ENCODE data around the gene TCEA3.

The TCEA3 gene

DNA sequence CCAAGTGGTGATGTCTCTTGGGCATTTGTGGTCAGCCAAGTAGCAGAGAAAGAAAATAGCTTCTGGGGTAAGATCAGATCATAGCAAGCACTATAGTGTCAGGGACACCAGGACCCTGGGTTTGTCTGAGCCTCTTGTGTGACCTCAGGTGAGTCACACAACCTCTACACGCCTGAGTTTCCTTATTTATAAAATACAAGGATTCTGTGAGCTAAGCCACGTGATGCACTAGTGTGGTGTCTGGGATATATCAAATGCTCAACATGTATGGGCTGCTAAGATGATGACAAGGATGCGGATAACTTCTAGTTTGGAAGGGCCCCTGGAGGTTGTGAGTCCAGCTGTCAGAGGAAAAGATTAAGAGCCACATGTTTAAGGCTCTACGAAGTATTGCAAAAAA lies 30.4 kb downstream of the TCEA3 start:
- Histone ChIP-seq H4K20me1 (ENCODE audit: insufficient read depth, low read length) (no peaks in the 10 kb centered on the region), H3K9ac (ENCODE audit: low read length) (no peak overlapping the region), H3K27me3 (replicated peaks; ENCODE audit: insufficient read depth, low read length) (no peaks in the 10 kb centered on the region), H3K4me2 (ENCODE audit: low read depth, low read length) (no peak overlapping the region), H3K9me3 (replicated peaks; ENCODE audit: insufficient read depth, low read length) (no peaks in the 10 kb centered on the region), H3K4me1 (ENCODE audit: low read length) (peaks cover 4% of the 10 kb centered on the region; the same call in 1 of the 2 replicates), H3K79me2 (ENCODE audit: low read length) (no peaks in the 10 kb centered on the region), H3K4me3 (ENCODE audit: low read length) (no peak overlapping the region), H2AFZ (ENCODE audit: low read length) (no peak overlapping the region), H3K27ac (ENCODE audit: low read length) (no peak overlapping the region), H3K36me3 (replicated peaks; ENCODE audit: insufficient read depth, low read length) (no peaks in the 10 kb centered on the region), H3F3A (ENCODE audit: insufficient read depth, low read length) (no peaks in the 10 kb centered on the region), H3K9me2 (replicated peaks; ENCODE audit: insufficient read depth, low read length) (no peaks in the 10 kb centered on the region)
- no peak for DNase-seq
- TF ChIP-seq, protein P1, sequence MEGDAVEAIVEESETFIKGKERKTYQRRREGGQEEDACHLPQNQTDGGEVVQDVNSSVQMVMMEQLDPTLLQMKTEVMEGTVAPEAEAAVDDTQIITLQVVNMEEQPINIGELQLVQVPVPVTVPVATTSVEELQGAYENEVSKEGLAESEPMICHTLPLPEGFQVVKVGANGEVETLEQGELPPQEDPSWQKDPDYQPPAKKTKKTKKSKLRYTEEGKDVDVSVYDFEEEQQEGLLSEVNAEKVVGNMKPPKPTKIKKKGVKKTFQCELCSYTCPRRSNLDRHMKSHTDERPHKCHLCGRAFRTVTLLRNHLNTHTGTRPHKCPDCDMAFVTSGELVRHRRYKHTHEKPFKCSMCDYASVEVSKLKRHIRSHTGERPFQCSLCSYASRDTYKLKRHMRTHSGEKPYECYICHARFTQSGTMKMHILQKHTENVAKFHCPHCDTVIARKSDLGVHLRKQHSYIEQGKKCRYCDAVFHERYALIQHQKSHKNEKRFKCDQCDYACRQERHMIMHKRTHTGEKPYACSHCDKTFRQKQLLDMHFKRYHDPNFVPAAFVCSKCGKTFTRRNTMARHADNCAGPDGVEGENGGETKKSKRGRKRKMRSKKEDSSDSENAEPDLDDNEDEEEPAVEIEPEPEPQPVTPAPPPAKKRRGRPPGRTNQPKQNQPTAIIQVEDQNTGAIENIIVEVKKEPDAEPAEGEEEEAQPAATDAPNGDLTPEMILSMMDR (IDR thresholded peaks at IDR 0.05; ENCODE audit: low read length): no peak
- no peak for TF ChIP-seq EZH2phosphoT487 (IDR thresholded peaks at IDR 0.05; ENCODE audit: low read length)
- TF ChIP-seq EZH2 (optimal IDR thresholded peaks at IDR 0.05; ENCODE audit: low read depth, low read length): no peak

- Histone ChIP-seq H3F3A (ENCODE audit: insufficient read depth, low read length) (no peaks in the 10 kb centered on the region), H3K36me3 (replicated peaks; ENCODE audit: insufficient read depth, low read length) (no peaks in the 10 kb centered on the region), H3K9me3 (replicated peaks; ENCODE audit: insufficient read depth, low read length) (no peaks in the 10 kb centered on the region), H3K27ac (ENCODE audit: low read length) (no peak overlapping the region), H3K4me3 (ENCODE audit: low read length) (no peak overlapping the region), H3K79me2 (ENCODE audit: low read length) (no peaks in the 10 kb centered on the region), H4K20me1 (ENCODE audit: insufficient read depth, low read length) (no peaks in the 10 kb centered on the region), H3K4me1 (ENCODE audit: low read length) (peaks cover 4% of the 10 kb centered on the region; the same call in 1 of the 2 replicates), H3K9me2 (replicated peaks; ENCODE audit: insufficient read depth, low read length) (no peaks in the 10 kb centered on the region), H3K27me3 (replicated peaks; ENCODE audit: insufficient read depth, low read length) (no peaks in the 10 kb centered on the region), H3K9ac (ENCODE audit: low read length) (no peak overlapping the region), H2AFZ (ENCODE audit: low read length) (no peak overlapping the region), H3K4me2 (ENCODE audit: low read depth, low read length) (no peak overlapping the region)
- TF ChIP-seq EZH2 (optimal IDR thresholded peaks at IDR 0.05; ENCODE audit: low read depth, low read length) (no peak), EZH2phosphoT487 (IDR thresholded peaks at IDR 0.05; ENCODE audit: low read length) (no peak)
- TF ChIP-seq, protein P1 (IDR thresholded peaks at IDR 0.05; ENCODE audit: low read length): no peak
- DNase-seq: no peak
Measured at GRCh38 chr1:23393706-23394105, 30.8 kb downstream of the TCEA3 start.

- Histone ChIP-seq H3K27me3 (replicated peaks; ENCODE audit: insufficient read depth, low read length) (no peaks in the 10 kb centered on the region), H3K9me3 (replicated peaks; ENCODE audit: insufficient read depth, low read length) (no peaks in the 10 kb centered on the region)
Measured at GRCh38 chr1:23392125-23392855, 32.3 kb downstream of the TCEA3 start.

More at GRCh38 chr1:23392125-23392855, 32.3 kb downstream of the TCEA3 start:
- peaks cover 4% of the 10 kb centered on the region; the same call in 1 of the 2 replicates for H3K4me1 ChIP-seq (ENCODE audit: low read length)
- H2AFZ ChIP-seq (ENCODE audit: low read length): no peak overlapping the region
- H3K4me2 ChIP-seq (ENCODE audit: low read depth, low read length): no peak overlapping the region
- H3F3A ChIP-seq (ENCODE audit: insufficient read depth, low read length): no peaks in the 10 kb centered on the region
- no peak for TF ChIP-seq EZH2phosphoT487 (IDR thresholded peaks at IDR 0.05; ENCODE audit: low read length)
- TF ChIP-seq, protein P1 (IDR thresholded peaks at IDR 0.05; ENCODE audit: low read length): no peak
- TF ChIP-seq EZH2 (optimal IDR thresholded peaks at IDR 0.05; ENCODE audit: low read depth, low read length): no peak
- no peaks in the 10 kb centered on the region for H3K9me2 ChIP-seq (replicated peaks; ENCODE audit: insufficient read depth, low read length)
- no peaks in the 10 kb centered on the region for H3K79me2 ChIP-seq (ENCODE audit: low read length)
- no peaks in the 10 kb centered on the region for H4K20me1 ChIP-seq (ENCODE audit: insufficient read depth, low read length)
- H3K36me3 ChIP-seq (replicated peaks; ENCODE audit: insufficient read depth, low read length): no peaks in the 10 kb centered on the region
- no peak for DNase-seq
- H3K27ac ChIP-seq (ENCODE audit: low read length): no peak overlapping the region
- no peak overlapping the region for H3K4me3 ChIP-seq (ENCODE audit: low read length)
- no peak overlapping the region for H3K9ac ChIP-seq (ENCODE audit: low read length)
